GM19351 (cell line): ENCODE data around the gene JAKMIP1.

Source experiments
- ATAC-seq: cut with Tn5 transposase; IDR thresholded peaks from one replicate; pipeline ENCODE4 v1.9.1; 2021; ENCODE audit warnings: mild to moderate bottlenecking, moderate library complexity; ENCODE audit not compliant: unreplicated experiment

The JAKMIP1 gene

DNA sequence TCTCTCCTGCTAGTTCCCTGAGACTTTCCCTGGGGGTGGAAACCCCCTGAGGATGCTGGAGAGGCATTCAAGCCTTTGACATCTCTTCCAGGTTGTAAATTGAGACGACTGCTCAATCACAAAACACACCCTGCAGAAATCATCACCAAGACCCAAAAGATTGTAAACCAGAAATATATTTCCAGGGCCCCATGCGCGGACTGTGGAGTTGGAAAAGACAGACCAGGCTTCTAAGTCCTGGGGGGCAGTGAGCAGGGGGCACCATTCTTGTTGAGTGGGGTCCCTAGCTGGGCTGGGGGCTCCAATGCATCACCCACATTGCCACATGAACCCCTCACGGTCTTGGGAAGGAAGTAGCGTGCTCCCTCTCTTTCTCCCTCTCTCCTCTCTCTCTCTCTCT, 94.2 kb downstream of the JAKMIP1 start:
- no peak for ATAC-seq

- ATAC-seq, result no peak
Observed at GRCh38 chr4:6105311-6105911, 94.9 kb downstream of the JAKMIP1 start.

DNA sequence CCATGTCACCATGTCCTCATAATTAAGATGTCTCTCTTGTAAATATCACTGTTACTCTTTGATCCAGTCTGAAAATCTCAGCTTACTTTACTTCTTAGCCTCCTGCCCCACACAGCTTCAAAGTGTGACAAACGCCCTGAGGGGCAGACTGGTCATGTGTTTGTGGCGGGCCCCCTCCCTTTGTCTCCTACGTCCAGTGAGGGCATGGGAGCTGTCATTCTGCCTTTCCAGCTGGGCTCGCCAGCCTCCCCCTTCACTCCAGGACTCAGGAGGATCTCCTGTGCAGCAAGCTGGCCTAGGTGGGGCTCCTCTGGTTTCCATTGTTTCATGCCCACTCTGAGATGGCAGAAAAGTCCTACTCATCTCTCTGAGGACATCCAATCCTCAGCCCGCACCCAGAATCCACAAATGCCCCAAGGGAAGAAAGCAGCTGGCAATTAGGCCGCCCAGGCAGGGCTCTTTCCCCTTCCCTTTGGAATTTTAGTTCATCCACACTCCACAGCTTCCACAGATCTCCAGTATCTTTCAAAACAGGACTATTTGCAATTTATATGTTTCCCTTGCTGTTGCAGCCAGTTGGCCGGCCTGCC, 95.7 kb downstream of the JAKMIP1 start:
- ATAC-seq, result no peak

DNA sequence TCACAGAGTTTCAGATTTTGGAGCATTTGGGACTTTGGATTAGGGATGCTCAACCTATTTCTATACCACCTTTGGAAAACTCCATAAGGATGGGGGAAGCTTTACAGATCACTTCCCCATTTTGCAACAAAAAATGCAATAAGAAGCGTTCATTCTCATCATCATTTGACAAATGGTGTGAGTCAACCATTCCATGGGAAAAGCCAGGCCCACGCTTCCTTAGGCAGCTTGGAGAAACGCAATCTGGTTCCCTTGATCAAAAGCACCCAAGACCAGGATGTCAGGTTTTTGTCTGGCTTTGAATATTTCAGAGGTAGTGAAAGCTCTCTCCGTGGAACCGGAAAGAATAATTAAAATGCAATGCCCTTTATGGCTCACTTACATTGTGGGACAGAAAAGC, 102.8 kb downstream of the JAKMIP1 start:
- no peak for ATAC-seq

GRCh38 chr4:6095897-6096296, 104.5 kb downstream of the JAKMIP1 start:
- no peak for ATAC-seq

DNA sequence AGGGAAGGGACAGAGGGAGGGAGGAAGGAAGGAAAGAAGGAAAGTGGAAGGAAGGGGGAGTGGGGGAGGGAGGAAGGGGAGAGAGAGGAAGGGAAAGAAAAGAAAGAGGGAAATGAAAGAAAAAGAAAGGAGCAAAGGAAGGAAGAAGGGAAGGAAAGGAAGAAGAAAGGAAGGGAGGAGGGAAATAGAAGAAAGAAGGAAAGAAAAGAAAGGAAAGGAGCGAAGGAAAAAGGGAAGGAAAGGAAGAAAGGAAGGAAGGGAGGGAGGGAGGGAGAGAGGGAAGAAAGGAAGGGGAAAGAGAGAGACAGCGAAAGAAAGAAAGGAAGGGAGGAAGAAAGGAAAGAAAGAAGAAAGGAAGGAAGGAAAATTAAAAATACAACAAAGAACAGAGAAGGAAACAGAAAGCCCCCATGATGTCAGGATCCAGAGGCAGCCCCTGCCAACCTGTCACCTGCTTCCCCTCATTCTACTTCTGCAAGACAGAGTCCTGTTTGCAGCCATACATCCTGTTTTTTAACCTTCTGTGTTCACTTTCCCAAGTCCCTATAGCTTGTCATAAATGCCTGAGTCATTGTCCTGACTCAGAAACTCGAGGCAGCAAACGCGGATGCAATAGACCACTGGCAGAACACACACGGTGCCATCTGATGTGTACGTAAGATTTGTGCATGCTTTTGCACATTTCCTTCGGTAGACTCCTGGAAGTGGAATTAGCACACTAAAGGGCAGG, 105.2 kb downstream of the JAKMIP1 start:
- no peak for ATAC-seq

DNA sequence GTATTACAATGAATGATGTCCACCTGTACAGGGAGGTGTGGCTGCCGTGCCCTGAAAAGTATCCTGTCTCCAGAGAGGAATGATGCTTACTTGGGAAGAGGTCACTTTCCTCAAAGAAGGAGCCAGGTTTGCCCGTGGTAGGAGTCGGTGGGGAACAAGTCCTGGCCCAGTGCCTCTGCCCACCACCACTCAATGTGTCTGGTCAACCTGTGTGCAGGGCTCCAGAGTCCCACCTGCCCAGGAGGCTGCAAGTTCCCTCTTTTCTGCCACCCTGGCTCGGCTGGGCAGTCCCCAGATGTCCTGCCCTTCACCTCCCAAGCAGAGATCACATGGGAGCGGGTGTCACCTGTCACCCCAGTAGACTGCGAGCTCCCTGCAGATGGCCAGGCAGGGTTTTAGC, 106.7 kb downstream of the JAKMIP1 start:
- no peak for ATAC-seq

GRCh38 chr4:6092971-6093370, 107.4 kb downstream of the JAKMIP1 start:
- ATAC-seq, result no peak

DNA sequence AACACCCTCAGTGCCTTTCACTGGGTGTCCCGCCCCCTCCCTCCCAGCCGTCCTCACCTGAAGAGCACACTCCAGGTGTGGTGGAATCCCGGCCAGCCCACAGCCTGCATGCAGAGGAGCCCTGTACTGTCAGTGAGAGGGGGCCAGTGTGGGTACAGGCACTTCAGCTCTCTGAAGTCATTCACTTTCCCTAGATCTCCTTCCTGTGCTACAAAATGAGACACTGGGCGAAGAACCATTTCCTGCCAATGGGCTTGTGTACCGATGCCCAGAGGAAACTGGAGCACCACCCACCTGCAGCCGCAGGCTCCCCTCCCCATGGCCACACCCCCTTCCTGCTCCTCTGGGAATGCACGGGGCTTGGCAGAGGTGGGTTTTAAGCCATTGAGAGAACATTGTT, 108.2 kb downstream of the JAKMIP1 start:
- ATAC-seq, result no peak

DNA sequence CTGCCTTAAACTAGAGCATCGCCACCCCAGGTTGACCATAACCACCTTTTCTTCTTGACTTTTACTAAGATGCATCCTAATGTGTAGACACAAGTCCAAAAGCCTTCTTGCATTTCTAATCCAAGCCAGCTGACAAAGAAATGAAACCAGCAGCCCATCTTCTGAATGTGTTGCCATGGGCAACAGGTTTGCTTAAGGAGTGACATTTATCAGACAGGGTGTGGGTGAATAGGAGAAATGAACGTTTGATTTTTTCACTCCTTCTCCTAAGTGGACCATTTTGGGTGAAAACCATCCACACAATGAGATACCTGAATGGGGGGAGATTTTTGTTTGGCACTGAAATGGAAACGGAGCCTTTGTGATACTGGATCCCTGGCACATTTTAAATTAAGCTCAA, 109.4 kb downstream of the JAKMIP1 start:
- no peak for ATAC-seq

GRCh38 chr4:6088950-6089349, 111.4 kb downstream of the JAKMIP1 start:
- ATAC-seq, result no peak

GRCh38 chr4:6087669-6088341, 112.5 kb downstream of the JAKMIP1 start:
- no peak for ATAC-seq

- ATAC-seq, result no peak
Observed at GRCh38 chr4:6086846-6087245, 113.5 kb downstream of the JAKMIP1 start.

- ATAC-seq, result no peak
Observed at GRCh38 chr4:6085691-6086628, 114.4 kb downstream of the JAKMIP1 start.

DNA sequence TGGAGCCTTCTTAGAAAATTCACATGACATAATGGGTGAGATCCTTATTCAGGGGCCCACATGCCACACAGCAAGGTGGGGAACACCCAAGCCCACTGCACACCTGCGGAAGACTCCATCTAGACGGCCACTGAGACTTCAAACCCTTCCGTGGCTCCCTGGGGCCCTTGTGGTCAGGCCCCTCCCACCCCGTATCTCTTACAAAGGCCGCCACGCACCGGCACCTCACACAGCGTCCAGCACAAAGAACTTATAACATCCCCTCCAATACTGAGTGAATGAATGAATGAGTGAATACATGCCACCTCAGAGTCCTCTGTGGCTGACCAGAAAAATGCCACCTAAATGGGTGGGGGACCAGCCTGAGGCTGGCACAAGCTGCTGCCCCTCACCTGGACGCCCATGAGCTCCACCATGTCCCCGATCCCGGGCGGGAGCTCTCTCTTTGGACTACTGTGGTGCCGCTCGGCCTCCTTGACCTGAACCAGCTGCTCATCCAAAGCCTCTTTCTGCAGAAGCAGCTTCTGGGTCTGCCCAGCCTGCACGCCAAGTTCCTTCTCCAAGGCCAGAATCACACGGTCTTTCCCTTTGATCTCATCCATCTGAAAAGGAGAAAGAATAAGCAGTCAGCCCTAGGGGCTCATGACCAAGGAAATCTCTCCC, 115.2 kb downstream of the JAKMIP1 start:
- no peak for ATAC-seq

DNA sequence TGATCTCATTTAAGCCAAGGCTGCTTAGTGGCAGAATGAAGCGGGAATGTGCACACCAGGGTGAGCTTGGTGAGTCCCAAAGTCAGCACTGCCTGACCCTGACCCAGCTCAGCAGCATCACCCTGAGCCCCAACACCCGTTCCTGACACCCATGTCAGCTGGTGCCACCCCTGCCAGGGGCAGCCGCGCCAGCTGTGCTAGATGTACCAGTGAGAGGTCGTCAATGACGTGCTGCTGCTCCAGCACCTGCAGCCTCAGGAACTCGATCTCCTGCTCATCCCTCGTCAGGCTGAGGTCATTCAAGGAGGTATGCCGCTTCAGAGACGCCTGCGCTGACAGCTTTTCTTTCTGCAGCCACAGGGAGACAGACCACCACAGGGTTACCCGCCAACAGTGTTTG, 120.4 kb downstream of the JAKMIP1 start:
- ATAC-seq, result no peak

DNA sequence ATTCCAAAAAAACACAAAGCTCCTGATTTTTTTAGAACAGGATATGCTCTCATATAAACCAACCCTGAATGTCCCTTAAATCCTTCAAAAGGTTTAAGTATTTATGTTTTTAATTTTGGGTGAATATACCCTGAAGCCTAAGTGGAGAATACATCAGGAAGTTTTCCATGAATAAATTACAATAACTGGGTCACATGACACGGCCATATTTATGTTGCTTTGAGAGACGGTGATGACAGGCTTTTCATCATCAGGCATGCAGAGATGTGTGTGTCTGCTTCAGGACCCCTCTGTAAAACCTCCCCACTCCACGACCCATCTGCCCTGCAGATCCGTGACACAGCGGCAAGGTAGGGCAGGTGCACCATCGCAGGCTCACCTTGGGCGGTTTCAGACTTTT, 121.8 kb downstream of the JAKMIP1 start:
- ATAC-seq, result no peak

DNA sequence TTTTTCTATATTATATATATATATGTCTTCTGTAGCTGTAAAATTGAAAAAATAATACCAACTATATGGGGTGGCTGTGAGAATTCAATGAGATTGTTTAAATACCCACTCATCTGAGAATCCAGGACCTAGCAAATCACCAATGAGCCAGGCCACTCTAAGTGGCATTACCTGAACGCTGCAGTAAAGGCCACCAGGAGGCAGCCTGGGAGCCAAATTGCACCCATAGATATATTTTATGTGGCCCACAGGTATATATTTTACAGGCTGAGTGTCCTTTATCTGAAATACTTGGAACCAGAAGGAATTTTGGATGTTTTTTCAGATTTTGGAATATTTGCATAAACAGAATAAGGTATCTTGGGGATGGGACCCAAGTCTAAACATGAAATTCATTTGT, 124.0 kb downstream of the JAKMIP1 start:
- ATAC-seq, result peak; percentile 54

- no peak for ATAC-seq
Observed at GRCh38 chr4:6074758-6075157, 125.6 kb downstream of the JAKMIP1 start.
